ENCODE measurements around the gene METTL16.

METTL16 gene

DNA sequence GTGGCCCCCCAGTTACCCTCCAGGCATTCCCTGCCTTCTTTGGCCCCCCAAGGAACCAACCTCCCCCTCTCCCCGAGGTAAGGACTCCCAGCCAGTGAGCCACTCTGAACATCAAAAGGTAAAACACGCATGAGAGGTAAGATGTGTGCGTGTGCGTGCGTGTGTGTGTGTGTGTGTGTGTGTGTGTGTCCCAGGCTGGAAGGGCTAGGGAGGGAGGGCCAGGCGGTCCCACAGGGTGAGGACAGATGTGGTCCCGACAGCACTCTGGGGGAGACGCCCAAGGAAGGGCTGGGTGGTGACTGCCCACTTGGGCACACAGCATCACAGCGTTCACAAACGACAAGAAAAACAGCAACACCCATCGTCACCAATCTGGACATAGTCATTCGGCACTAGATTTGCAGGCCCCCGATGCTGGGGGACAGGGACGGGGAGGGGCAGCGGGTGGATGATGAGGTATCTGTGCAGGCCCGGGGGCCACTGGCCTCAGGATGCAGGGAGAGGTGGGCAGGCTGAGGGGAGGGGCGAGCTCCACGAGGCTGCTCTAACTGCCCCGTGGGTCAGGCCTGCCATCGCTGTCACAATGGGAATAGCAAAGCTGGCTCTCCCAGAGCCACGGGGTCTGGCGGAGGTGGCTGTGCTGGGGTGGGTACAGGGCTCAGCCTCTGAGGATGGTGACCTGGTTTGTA lies 127.1 kb downstream of the METTL16 start:
- no peak overlapping the region for H3K4me3 ChIP-seq (ENCODE audit: low read depth, low read length)
- DNase-seq (ENCODE audit: low read depth), result no peak
- TF ChIP-seq CTCF (IDR thresholded peaks at IDR 0.05; ENCODE audit: low read depth, low read length) (no peak), MYC (IDR thresholded peaks at IDR 0.05; ENCODE audit: low read depth, low read length) (no peak), POLR2A (IDR thresholded peaks at IDR 0.05; ENCODE audit: extremely low read depth, insufficient read length) (no peak)
- TF ChIP-seq, protein P1, sequence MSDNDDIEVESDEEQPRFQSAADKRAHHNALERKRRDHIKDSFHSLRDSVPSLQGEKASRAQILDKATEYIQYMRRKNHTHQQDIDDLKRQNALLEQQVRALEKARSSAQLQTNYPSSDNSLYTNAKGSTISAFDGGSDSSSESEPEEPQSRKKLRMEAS (IDR thresholded peaks at IDR 0.05; ENCODE audit: low read depth, low read length), result no peak

GRCh38 chr17:2383628-2384167 lies 128.0 kb downstream of the METTL16 start:
- TF ChIP-seq, protein P1 (IDR thresholded peaks at IDR 0.05; ENCODE audit: low read depth, low read length), result no peak; the same call in 1 of the 2 replicates
- TF ChIP-seq POLR2A (IDR thresholded peaks at IDR 0.05; ENCODE audit: extremely low read depth, insufficient read length), result no peak
- TF ChIP-seq MYC (IDR thresholded peaks at IDR 0.05; ENCODE audit: low read depth, low read length), result no peak
- no peak for TF ChIP-seq CTCF (IDR thresholded peaks at IDR 0.05; ENCODE audit: low read depth, low read length)
- no peak overlapping the region for H3K4me3 ChIP-seq (ENCODE audit: low read depth, low read length)
- no peak for DNase-seq (ENCODE audit: low read depth)

DNA sequence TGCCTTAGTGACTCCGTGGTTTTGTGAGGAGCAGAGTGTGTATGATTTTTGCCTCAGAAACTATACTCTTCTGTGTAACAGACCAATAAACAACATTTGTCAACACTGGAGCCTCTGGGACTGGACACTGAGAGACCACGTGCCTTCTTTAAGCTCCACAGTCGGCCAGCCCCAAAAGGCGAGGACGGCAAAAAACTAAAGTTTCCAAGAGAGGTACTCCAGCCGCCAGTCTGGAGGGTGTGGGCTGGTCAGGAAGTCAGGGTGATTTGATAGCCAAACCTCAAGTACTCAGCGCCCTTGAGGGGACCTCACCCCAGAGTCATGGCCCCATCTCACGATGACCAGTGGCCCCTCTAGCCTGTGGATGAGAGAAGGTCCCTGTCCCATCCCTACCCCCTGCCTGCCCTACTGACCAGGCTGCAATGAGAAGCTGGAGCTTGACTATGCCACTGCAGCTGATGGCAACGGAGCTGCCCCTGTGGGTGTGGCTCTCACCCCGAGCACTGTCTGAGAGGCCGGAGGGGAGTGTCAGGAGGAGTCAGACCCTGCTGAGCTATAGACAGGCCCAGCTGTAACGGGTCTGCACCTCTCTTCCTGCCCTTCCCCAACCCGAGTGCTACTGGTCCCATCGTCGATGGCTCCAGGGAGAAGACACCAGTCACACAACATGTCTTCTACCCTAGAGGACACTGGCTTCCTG lies 130.6 kb downstream of the METTL16 start:
- TF ChIP-seq CTCF (IDR thresholded peaks at IDR 0.05; ENCODE audit: low read depth, low read length), result no peak
- TF ChIP-seq MYC (IDR thresholded peaks at IDR 0.05; ENCODE audit: low read depth, low read length), result no peak
- TF ChIP-seq, protein P1 (IDR thresholded peaks at IDR 0.05; ENCODE audit: low read depth, low read length), result no peak
- TF ChIP-seq POLR2A (IDR thresholded peaks at IDR 0.05; ENCODE audit: extremely low read depth, insufficient read length), result no peak
- no peak for DNase-seq (ENCODE audit: low read depth)

GRCh38 chr17:2380226-2380922 lies 131.3 kb downstream of the METTL16 start:
- TF ChIP-seq MYC (IDR thresholded peaks at IDR 0.05; ENCODE audit: low read depth, low read length), result no peak
- TF ChIP-seq POLR2A (IDR thresholded peaks at IDR 0.05; ENCODE audit: extremely low read depth, insufficient read length), result no peak
- TF ChIP-seq, protein P1 (IDR thresholded peaks at IDR 0.05; ENCODE audit: low read depth, low read length), result no peak
- no peak for TF ChIP-seq CTCF (IDR thresholded peaks at IDR 0.05; ENCODE audit: low read depth, low read length)

More for the DNA sequence above, 130.6 kb downstream of the METTL16 start:
- H3K4me3 ChIP-seq (ENCODE audit: low read depth, low read length), result no peak overlapping the region

GRCh38 chr17:2379489-2380225 lies 132.0 kb downstream of the METTL16 start:
- no peak for DNase-seq (ENCODE audit: low read depth)
- no peak for TF ChIP-seq MYC (IDR thresholded peaks at IDR 0.05; ENCODE audit: low read depth, low read length)
- no peak for TF ChIP-seq POLR2A (IDR thresholded peaks at IDR 0.05; ENCODE audit: extremely low read depth, insufficient read length)
- TF ChIP-seq, protein P1 (IDR thresholded peaks at IDR 0.05; ENCODE audit: low read depth, low read length), result no peak
- no peak for TF ChIP-seq CTCF (IDR thresholded peaks at IDR 0.05; ENCODE audit: low read depth, low read length)

More at GRCh38 chr17:2380226-2380922, 131.3 kb downstream of the METTL16 start:
- DNase-seq (ENCODE audit: low read depth), result no peak
- no peak overlapping the region for H3K4me3 ChIP-seq (ENCODE audit: low read depth, low read length)

More at GRCh38 chr17:2379489-2380225, 132.0 kb downstream of the METTL16 start:
- no peak overlapping the region for H3K4me3 ChIP-seq (ENCODE audit: low read depth, low read length)

Data from NB4 (cell line).